Breast epithelium (tissue), 3 donors: ENCODE results near the gene ZNF217.

Source experiments
- POLR2A ChIP-seq: fragments of 450-650 bp; IDR thresholded peaks from one replicate; pipeline ENCODE4 v1.6.1; 2016; ENCODE audit warnings: antibody characterized with exemption, mild to moderate bottlenecking, moderate library complexity
- TF ChIP-seq, protein P1 (sequence below), 3 donors: fragments of 450-650 bp; IDR thresholded peaks; one replicate each; pipeline ENCODE4 v1.5.1; 2016 to 2017; ENCODE audit warnings: antibody characterized with exemption in 3 of 3, mild to moderate bottlenecking in 3 of 3, moderate library complexity in 3 of 3

DNA sequence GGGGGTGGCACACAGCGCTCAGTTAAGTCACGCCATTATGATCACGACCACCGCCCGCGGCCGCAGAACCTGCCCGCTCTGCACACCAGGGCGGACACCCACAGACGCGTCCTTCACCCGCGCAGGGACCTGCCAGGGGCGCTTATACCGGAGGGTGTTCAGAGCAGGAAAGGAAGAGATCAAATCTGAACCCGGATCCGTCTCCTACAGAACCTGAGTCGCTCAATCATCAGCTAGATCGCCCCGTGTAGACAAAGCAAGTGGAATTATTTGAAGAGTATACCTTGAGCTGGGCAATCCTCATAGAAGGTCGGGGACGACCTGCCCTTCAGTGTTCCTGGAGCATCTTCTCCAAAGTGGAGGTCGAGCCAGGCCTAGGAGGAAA lies 14.4 kb upstream of the ZNF217 start:
- TF ChIP-seq, protein P1, sequence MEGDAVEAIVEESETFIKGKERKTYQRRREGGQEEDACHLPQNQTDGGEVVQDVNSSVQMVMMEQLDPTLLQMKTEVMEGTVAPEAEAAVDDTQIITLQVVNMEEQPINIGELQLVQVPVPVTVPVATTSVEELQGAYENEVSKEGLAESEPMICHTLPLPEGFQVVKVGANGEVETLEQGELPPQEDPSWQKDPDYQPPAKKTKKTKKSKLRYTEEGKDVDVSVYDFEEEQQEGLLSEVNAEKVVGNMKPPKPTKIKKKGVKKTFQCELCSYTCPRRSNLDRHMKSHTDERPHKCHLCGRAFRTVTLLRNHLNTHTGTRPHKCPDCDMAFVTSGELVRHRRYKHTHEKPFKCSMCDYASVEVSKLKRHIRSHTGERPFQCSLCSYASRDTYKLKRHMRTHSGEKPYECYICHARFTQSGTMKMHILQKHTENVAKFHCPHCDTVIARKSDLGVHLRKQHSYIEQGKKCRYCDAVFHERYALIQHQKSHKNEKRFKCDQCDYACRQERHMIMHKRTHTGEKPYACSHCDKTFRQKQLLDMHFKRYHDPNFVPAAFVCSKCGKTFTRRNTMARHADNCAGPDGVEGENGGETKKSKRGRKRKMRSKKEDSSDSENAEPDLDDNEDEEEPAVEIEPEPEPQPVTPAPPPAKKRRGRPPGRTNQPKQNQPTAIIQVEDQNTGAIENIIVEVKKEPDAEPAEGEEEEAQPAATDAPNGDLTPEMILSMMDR (IDR thresholded peaks at IDR 0.05) = no peak
- no peak for TF ChIP-seq POLR2A
